ENCODE results near the gene GPRIN2.

GRCh38 chr10:46559231-46559671 is 2.8 kb upstream of the GPRIN2 start:
- TF ChIP-seq CTCF (IDR thresholded peaks at IDR 0.05) = no peak
- no peak for TF ChIP-seq POLR2A (IDR thresholded peaks at IDR 0.05)

All from testis (tissue), 2 donors.